GM23248 (cell line): ENCODE data around the gene HEMGN.

ENCODE experiments used
- EZH2 ChIP-seq: fragments of 200-600 bp; sonication (generic); IDR thresholded peaks from 2 replicates; pipeline ENCODE4 v1.6.1; 2018; ENCODE audit warnings: antibody characterized with exemption, mild to moderate bottlenecking; ENCODE audit not compliant: insufficient read depth, poor library complexity, severe bottlenecking
- EZH2phosphoT487 ChIP-seq: fragments of 200-600 bp; sonication (generic); IDR thresholded peaks from 2 replicates; pipeline ENCODE4 v1.6.1; 2018; ENCODE audit warnings: antibody characterized with exemption, moderate library complexity, mild to moderate bottlenecking, low read depth; ENCODE audit not compliant: insufficient read depth

DNA sequence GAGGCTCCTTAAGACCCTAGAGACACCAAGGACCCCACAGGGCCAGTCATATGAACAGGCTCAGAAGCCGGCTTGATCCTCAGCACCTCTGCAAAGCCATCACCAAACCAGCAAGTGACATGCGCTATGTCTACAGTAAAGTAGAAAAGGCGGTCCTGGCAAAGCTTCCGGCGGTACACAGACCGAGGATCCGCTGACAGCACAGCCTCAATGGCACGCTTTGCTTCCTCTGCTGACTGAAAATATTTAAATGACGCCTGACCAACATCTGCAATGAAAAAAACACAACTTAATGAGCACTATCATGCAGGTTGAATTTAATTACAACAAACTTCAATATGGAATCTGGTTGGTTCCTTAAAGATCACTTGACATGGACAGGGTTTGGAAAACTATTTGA, 33.2 kb downstream of the HEMGN start:
- TF ChIP-seq EZH2 (no peak), EZH2phosphoT487 (no peak)
